ENCODE data around the gene HHIPL2.
"Not testable (repeated sequence)": the region's sequence is repeated elsewhere in the genome, so short reads cannot be mapped to it uniquely, and the experiment has no call there.

HHIPL2 gene

DNA sequence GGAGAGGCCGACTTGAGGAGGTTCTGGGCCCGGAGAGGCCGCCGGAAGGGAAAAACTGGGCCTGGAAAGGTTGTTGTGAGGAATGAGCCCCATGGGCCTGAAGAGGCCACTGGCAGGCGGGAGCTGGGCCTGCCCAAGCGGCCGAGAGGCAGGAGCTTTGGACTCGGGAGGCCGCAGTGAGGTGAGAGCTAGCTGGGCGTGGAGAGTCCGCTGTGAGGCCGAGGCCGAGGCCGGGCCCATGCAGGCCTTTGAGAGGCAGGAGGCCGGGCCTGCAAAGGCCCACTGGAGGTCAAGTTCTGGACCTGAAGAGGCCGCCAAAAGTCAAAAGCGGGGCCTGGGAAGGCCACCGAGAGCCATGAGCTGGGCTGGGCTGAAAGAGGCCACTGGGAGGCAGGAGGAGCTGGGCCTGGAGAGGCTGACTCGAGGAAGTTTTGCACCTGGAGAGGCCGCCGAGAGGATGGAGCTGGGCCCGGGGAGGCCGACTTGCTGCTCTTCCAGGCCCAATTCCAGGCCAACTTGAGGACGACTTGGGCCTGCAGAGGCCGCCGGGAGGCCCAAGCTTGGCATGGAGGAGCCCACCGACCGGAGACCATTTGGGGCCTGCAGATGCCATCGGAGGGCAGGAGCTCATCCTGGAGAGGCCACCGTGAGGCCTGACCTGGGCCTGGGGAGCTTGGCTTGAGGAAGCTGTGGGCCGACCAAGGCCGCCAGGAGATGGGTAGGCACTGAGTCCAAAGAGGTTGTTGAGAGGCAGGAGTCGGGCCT lies 74.9 kb downstream of the HHIPL2 start:
- H3K4me2 ChIP-seq (ENCODE audit: low read length); H4K20me1 ChIP-seq (ENCODE audit: insufficient read depth, low read length); H3K4me3 ChIP-seq (ENCODE audit: low read depth, low read length, poor library complexity, severe bottlenecking); H2AFZ ChIP-seq (ENCODE audit: low read length); H3K4me1 ChIP-seq (ENCODE audit: insufficient read depth, low read length, severe bottlenecking); H3K36me3 ChIP-seq (ENCODE audit: insufficient read depth, low read length); H3K27ac ChIP-seq (ENCODE audit: low read depth, low read length, poor library complexity, severe bottlenecking); H3K9ac ChIP-seq (ENCODE audit: low read length); H3K9me2 ChIP-seq (ENCODE audit: low read depth, low read length); H3K9me3 ChIP-seq (ENCODE audit: low read length); H3K27me3 ChIP-seq (ENCODE audit: insufficient read depth, low read length); H3F3A ChIP-seq (ENCODE audit: insufficient read depth, low read length); H3K79me2 ChIP-seq (ENCODE audit: insufficient read depth, low read length): not testable (repeated sequence)

Data from OCI-LY1 (cell line).